Measurements from ENCODE around the gene BAZ2B.

The BAZ2B gene

DNA sequence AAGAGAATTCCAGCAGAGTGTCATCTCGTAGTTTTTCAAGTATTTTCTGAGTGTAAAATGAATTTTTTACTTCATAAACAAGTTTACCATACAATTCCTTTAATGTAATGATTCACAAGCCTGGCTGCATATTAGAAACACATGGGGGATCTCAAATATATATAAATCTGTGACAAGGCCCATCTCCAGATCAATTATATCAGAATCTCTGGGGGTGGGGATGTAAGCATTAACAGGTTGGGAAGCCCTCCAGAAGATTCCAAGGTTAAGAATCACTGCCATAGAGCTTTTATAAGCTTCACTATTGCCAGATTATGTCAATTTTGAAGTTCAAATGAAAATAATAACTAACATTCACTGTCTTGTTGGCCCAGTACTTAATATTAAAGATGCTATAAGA, 111.2 kb downstream of the BAZ2B start:
- DNase-seq, result no peak
- in situ Hi-C loops (cut with MboI; ENCODE audit: low pct_unique_long_range_greater_than_20kb, low sequenced_read_pairs), result no loop called here

DNA sequence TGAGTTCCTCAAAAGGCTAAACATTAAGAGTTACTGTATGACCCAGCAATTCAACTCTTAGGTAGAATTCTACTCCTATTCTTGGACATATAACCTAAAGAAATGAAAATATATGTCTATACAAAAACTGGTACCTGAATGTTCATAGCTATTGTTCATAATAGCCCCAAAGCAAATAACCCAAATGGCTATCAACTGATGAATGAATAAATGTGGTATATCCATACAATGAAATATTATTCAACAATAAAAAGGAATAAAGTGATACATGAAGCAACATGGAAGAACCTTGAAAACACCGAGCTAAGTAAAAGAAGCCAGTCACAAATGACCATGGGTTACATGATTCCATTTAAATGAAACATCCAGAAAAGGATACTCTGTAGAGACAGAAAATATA, 114.6 kb downstream of the BAZ2B start:
- in situ Hi-C loops (cut with MboI; ENCODE audit: low pct_unique_long_range_greater_than_20kb, low sequenced_read_pairs), result no loop called here
- no peak for DNase-seq

DNA sequence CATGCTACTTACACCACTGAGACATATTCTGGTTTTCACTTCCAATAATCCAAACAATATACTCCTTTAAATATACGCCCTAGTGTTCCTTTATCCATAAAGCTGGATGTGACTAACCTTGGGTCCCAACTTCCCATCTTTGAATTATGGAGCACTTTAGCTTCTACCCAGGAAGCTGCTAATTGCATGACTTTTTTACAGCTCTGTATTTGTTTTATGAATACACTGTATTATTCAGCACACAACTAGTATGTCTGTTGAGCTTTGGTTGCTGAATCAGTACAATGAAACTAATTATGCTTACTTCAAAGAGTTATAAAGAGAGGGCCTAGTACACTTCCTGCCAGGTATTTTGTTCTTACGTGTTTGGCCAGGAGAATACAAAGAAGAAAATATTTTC, 118.5 kb downstream of the BAZ2B start:
- in situ Hi-C loops (cut with MboI; ENCODE audit: low pct_unique_long_range_greater_than_20kb, low sequenced_read_pairs), result no loop called here
- DNase-seq, result no peak

DNA sequence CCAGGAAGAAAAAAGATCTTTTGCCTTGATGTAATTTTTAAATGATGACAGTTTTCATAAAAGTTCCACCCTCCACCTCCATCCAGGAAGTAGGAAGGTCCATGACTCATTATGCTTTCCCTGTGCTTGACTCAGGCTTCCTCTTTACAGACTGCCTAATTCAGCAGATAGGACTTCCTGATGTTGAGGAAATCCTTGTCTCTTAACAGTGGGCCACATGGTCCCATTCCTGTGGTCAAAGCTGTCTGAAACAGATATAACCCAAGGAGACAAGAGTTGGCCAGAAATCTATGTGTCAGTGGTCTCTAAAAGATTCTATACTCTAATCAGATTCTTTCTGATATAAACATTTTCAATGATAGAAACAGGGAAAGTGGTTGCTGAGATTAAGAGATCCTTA, 119.1 kb downstream of the BAZ2B start:
- in situ Hi-C loops (cut with MboI; ENCODE audit: low pct_unique_long_range_greater_than_20kb, low sequenced_read_pairs), result no loop called here
- peak; percentile 80 for DNase-seq

DNA sequence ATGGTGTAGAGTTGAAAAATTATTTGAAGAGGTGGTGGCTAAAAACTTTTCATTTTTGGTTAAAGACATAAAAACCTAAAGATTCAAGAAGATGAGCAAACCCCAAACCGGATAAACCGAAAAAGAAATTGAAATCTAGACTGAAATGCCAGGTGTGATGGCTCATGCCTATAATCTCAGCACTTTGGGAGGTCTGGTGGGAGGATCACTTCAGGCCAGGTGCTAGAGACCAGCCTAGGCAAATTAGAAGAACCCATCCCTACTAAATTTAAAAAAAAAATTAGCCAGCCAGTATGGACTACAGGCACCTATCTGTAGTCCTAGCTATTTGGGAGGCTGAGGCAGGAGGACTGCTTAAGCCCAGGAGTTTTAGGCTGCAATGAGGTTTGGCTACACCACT, 126.9 kb downstream of the BAZ2B start:
- DNase-seq, result no peak
- in situ Hi-C loops (cut with MboI; ENCODE audit: low pct_unique_long_range_greater_than_20kb, low sequenced_read_pairs), result no loop called here

DNA sequence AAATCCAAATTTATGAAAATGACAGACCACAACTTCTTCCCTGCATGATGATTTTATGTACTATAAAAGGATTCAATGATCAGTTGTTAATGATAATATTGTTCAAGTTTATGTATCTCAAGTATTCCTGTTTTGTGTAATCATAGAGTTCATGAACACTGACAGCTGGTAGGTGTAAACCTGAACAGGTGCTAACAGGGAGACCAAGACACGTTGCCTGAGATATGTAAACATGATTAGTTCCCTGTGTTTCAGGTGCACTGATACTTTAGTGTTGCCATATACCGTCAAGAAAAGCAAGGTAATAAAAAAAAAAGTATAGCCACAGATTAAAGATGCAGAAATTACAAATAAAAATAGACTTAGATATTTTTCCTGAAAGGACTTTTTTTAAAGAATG, 131.8 kb downstream of the BAZ2B start:
- DNase-seq, result no peak
- in situ Hi-C loops (cut with MboI; ENCODE audit: low pct_unique_long_range_greater_than_20kb, low sequenced_read_pairs), result no loop called here

DNA sequence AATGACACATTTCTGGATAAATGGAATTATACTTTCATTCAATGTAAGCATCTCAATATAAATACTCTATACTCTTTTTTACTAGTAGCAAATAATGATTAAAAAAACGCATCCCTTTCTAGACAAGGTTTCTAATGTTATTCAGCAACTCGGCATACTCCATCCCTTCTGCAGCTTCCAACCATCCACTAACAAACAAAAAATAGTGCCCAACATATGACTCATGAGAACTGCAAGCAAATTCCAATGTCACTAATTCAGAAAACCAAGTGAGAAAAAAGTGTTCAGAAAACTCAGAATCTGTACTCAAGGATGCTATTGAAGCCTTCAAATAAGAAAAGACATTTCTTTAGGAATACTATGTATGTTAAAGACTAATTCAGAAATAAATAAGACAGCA, 140.0 kb downstream of the BAZ2B start:
- in situ Hi-C loops (cut with MboI; ENCODE audit: low pct_unique_long_range_greater_than_20kb, low sequenced_read_pairs), result no loop called here
- no peak for DNase-seq

DNA sequence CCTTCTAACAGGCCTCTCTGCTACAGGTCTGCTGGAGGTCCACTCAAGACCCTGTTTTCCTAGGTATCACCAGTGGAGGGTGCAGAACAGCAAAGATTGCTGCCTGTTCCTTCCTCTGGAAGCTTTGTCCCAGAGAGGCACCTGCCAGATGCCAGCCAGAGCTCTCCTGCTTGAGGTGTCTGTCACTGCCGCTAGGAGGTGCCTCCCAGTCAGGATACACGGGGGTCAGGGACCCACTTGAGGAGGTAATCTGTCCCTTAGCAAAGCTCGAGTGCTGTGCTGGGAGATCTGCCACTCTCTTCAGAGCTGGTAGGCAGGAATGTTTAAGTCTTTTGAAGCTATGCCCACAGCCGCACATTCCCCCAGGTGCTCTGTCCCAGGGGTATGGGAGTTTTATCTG, 140.6 kb downstream of the BAZ2B start:
- in situ Hi-C loops (cut with MboI; ENCODE audit: low pct_unique_long_range_greater_than_20kb, low sequenced_read_pairs), result no loop called here
- DNase-seq, result no peak

DNA sequence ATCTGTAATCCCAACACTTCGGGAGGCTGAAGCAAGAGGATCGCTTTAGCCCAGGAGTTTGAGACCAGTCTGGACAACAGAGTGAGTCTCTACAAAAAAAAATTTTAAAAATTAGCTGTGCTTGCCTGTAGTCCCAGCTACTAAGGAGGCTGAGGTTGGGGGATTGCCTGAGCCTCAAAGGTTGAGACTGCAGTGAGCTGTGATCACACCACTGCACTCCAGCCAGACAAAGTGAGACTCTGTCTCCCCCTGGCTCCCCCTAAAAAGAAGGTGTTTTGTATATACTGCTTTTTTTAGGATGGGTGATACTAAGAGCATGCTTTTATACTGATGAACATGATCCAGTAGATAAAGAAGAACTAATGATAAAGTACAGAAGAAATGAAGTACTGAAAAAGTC, 145.0 kb downstream of the BAZ2B start:
- in situ Hi-C loops (cut with MboI; ENCODE audit: low pct_unique_long_range_greater_than_20kb, low sequenced_read_pairs), result no loop called here
- no peak for DNase-seq

DNA sequence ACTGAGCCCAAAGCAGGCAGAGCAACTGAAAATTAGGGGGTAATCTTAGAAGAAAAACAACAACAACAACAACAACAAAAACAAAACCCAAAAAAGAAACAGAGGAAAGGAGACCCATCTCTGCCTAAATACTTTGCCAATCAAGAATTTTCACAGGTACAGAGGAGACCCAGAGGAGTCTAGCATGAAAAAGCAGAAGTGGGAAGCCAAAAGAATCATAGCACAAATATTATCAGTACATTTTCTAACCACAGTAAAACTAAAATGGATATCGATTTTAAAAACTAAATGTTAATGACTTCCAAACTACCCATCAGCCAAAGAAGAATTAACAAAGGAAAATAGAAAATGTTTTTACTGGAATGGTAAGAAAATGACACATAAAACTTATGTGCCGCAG, 148.1 kb downstream of the BAZ2B start:
- in situ Hi-C loops (cut with MboI; ENCODE audit: low pct_unique_long_range_greater_than_20kb, low sequenced_read_pairs), result no loop called here
- DNase-seq, result peak; percentile 8

DNA sequence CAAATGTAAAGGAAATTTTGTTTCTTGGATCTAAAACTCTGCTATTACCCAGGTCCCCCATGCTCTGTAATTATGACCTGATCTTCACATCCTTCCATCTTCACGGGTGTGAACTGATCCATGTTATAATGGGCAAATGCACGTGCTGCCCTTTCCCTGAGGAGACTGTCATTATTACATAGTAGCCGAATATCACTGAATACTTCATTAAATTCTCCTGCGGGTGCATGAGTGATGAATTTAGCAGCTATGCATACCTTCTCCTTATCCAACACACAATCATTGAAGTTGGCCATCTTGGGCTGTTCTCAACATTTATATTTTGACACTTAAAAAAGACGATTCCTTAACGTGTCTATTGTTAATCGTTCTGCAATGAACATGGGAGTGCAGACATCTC, 153.4 kb downstream of the BAZ2B start:
- DNase-seq, result no peak
- in situ Hi-C loops (cut with MboI; ENCODE audit: low pct_unique_long_range_greater_than_20kb, low sequenced_read_pairs), result no loop called here

DNA sequence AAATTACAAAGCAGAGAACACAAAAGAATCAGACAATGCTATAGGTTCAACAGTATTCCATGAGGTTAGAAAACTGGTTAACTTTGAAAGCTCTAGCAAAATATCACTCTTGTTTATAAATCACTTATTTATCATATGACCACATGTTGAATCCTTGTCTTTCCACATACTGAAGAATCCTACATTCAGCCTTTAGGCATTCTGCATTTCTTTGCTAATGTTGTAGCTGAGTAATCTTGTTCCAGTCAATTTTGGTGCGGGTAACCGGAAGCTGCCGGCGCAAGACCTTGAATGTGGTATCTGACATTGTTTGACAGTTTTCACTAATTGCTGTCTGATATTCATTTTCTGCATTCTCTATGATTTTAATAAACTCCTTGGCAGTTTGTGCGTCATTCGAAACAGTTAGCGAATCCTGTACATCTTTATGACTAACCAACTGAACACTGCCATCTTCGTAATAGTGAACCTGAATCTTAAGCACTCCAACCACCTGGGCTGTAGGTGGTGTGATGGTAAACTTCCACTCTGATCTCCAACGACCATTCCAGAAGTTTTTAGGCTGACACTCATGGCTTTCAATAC, 154.1 kb downstream of the BAZ2B start:
- no peak for DNase-seq
- in situ Hi-C loops (cut with MboI; ENCODE audit: low pct_unique_long_range_greater_than_20kb, low sequenced_read_pairs), result no loop called here

DNA sequence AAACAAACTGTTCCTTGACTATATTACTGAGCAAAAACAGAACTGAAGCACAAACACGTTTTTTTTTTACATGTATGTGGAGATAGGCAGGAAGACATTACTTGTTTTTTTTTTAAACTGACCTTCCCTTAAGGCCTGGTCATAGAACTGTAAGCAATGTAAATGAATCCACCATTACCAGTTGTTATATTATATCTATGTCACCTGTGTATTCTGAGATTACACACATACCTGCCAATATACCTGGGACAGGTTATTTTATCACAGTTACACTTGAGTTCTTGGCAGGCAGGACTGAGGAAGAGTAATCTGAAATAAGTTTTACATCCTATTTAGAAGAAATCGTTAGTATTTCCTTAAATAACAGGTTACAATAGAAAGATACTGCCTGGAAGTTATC, 155.3 kb downstream of the BAZ2B start:
- DNase-seq, result no peak
- in situ Hi-C loops (cut with MboI; ENCODE audit: low pct_unique_long_range_greater_than_20kb, low sequenced_read_pairs), result no loop called here

DNA sequence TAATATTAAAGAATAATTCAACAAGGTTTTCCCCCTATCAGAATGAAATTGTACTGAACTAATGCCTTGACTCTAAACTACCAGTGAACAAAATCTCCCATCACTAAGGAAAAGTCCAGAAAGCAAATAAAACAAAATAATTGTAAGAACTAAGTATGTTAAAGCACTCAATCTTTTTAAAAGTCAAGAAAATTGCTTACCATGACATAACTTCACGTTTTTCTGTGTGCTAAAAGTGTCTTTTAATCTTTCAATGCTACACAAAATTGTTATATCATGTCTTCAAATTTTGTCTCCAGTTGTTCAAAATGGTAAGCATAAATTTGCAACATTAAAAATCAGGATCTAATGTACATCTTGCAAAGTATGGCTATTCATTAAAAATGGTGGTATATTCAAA, 156.1 kb downstream of the BAZ2B start:
- no peak for DNase-seq
- in situ Hi-C loops (cut with MboI; ENCODE audit: low pct_unique_long_range_greater_than_20kb, low sequenced_read_pairs), result no loop called here

DNA sequence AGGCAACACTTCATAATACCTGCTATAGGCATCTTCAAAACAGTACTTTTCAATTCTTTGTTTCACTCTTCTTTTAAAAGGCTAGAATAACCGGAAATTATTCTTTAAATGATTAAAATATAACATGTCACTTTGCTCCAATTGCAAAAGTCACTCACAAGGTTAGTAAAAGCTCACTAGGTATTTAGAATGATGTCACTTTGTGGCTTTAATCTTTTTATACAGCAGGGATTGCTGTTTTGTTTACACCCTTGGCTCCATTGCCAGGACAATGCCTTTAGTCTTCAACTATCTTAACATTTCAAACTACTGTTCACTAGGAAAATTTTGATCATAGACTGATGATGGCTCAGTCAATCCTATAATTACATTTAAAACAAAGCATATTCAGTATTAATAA, 157.1 kb downstream of the BAZ2B start:
- DNase-seq, result no peak
- in situ Hi-C loops (cut with MboI; ENCODE audit: low pct_unique_long_range_greater_than_20kb, low sequenced_read_pairs), result no loop called here

DNA sequence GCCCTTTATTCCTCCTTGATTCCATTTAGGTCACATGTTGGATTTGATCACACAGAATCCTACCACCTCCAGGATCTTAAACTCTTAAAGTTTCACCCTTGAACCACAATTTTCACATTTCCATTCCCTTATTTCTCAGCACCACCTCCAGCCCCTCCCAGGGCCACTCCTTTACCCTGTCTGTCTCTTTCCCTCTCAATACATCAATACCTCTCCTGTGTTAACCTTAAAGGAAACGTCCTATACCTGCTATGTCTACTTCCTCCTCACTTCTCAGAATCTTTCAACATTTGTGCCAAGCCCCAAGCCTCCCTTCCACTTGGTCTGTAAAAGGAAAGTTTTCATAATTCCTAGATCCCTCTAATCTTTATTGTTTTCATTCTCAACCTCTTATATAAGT, 158.8 kb downstream of the BAZ2B start:
- DNase-seq, result peak; percentile 11
- in situ Hi-C loops (cut with MboI; ENCODE audit: low pct_unique_long_range_greater_than_20kb, low sequenced_read_pairs), result no loop called here

DNA sequence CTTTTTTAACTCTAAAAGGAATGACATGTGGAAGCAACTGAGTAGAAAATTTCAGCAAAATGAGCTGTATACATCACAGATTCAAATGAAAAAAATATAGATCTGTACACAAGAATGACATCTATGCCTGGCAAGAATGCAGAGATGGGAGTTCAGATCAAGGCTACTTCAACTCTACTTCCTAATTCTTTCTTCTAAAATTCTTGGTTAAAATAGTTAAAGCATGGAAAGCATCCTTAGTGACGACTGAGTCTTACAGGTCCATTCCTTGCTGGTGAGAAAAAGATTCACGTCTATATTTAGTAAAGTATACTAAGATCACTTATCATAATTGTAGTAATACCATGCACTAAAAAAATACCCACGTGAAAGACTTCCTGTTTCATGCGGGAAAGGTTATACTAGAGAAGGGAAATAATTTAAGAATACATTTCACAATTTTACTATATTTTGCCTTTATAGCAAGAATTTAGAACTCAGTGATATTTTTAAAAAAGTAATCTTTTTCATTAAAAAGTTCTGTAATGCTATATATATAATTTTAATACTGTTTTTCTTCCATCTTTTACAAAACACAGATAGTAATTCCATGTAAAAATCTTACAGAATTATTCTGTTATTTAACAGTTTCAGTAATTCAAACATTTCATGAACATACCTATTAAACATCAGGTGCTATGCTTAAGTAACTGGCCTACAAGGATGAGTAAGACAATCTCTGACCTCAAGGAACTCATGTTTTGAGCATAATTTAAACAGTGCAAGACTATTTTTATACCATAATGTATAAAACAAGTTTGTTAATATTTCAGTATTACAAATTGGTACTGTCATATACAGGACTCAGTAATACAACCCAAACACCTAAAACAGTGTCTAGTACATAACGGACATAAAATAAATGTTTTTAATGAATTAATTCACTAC, 159.6 kb downstream of the BAZ2B start:
- peak; percentile 13 for DNase-seq
- in situ Hi-C loops (cut with MboI; ENCODE audit: low pct_unique_long_range_greater_than_20kb, low sequenced_read_pairs), result no loop called here

DNA sequence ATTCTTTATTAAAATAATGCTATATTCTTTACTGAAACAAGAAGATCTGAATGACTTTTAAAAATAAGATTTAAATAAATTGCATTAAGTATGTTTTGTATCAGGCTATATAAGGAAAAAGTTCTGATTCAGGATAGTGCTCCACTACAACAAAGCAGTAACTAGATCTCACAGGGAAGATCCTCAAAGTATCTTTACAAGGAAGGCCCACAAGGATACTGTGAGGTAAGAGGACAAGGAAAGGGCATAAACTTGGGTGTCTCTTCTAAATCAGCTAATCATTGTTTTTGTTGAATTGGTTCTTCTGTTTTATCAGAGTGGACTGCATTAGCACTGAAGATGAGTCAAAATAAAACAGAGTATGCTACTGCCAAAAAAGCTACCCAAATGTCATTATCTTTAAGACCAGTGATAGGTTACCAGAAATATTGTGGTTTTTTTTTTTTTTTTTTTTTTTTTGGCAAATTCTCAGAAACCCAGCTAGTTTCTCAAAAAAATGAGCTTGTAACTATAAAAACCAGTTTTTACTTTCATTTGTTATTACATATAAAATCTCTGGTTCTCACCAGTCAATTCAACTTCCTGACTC, 160.9 kb downstream of the BAZ2B start:
- no peak for DNase-seq
- in situ Hi-C loops (cut with MboI; ENCODE audit: low pct_unique_long_range_greater_than_20kb, low sequenced_read_pairs), result no loop called here

DNA sequence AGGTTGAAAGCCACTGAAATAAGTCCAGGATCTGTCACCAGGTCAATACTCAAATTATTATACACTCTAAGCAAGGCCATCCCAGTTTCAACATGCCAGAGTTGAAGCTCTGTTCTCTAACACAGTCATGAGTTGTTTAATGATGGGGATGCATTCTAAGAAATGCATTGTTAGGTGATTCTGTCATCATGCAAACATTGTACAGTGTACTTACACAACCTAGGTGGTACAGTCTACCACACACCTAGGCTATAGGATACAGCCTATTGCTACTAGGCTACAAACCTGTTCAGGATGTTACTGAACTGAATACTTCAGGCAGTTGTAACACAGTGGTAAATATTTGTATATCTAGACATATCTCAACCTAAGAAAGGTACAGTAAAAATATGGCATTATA, 162.2 kb downstream of the BAZ2B start:
- in situ Hi-C loops (cut with MboI; ENCODE audit: low pct_unique_long_range_greater_than_20kb, low sequenced_read_pairs), result no loop called here
- no peak for DNase-seq

DNA sequence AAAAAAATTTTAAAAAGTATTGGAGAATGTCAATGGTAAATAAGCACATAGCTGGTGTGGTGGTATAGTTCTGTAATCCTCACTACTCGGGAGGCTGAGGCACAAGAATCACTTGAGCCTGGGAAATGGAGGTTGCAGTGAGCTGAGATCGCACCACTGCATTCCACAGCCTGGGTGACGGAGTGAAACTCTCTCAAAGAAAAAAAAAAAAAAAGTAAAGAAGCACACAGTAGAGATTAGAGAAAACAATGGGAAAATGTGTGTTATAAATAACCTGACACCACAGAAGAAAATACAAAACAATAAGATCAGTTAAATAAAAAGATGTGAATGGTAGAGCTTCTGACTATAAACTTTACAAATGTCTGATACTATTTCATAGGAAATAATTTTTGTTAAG, 166.2 kb downstream of the BAZ2B start:
- in situ Hi-C loops (cut with MboI; ENCODE audit: low pct_unique_long_range_greater_than_20kb, low sequenced_read_pairs), result no loop called here
- no peak for DNase-seq
